ENCODE data around the gene CD2.
"Not testable (repeated sequence)": the region's sequence is repeated elsewhere in the genome, so short reads cannot be mapped to it uniquely, and the experiment has no call there.

Gene CD2

DNA sequence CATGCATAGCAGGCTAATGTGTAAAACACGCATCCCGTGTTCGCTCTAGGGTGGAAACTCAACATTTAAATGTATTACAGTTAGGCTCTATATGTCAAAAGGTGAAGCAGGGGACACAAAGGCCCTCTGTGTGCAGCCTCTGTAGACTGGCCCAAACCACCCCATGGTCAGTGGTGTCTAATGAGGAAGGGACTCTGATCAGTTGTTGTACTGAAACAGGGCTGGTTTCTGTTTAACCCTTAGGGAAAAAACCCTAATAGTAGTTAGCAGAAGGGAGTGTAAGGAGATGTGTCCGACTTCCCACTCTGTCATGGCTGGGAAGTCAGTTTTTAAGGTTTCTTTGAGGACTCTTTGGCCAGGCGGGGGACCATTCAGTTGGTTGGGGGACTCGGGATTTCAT, 21.5 kb upstream of the CD2 start:
- DNase-seq: no peak

DNA sequence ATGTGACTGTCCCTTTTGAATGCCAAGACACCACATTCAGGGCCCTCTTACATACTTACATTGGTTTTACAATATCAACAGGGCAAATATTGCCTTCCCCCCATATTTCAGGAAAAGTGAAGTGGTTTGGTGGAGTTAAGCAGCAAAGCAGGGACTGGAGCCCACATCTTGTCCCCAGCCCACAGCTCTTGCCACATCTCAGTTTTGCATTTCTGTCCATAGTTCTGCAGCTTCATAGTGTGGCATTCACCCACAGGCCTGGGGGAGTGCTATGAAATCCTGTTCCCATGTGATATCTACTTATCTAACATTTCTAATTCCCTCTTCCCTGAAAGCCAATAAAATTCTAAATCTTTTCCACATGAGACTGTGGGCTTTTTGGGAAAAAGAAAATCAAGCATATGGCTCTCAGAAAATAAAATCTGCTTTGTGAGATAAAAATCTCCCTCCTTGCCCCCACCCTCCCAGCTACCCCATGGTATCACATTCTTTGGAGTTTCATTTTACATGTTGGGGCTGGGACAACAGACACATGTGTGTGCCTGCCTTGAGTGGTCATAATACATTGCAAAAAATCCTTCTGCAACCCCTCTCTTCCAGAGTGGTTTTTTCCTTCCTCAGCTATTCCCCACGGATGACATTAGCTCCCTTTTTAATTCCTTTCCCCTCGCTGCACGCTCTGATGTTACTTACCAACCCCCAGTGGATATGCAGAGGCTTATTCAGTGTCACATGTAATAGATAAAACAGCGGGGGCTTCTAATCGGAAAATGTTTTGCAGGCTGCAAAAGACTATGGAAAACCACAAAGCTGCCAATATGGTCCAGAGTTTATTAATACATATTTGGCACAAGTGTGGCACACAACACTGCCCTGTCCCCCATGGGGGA, 20.5 kb upstream of the CD2 start:
- no peak for DNase-seq

DNA sequence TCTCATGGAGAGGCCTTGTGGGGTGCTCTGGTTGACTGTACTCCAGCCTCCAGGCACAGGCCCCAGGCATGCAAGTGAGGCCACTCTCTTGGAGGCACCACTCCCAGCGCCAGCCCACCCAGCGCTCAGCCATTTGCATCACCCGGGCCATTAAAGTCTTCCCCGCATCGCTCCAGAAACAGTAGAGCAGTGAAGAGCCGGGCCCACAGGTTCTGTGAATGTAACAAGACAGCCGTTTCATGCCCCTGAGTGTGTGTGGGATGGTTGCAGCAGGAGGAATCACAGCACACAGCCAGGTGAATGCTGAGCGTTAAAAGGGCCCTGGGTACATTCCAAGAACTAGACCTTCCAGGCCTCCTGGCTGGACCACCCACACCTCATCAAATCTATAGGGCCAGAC, 19.0 kb upstream of the CD2 start:
- no peak for DNase-seq

DNA sequence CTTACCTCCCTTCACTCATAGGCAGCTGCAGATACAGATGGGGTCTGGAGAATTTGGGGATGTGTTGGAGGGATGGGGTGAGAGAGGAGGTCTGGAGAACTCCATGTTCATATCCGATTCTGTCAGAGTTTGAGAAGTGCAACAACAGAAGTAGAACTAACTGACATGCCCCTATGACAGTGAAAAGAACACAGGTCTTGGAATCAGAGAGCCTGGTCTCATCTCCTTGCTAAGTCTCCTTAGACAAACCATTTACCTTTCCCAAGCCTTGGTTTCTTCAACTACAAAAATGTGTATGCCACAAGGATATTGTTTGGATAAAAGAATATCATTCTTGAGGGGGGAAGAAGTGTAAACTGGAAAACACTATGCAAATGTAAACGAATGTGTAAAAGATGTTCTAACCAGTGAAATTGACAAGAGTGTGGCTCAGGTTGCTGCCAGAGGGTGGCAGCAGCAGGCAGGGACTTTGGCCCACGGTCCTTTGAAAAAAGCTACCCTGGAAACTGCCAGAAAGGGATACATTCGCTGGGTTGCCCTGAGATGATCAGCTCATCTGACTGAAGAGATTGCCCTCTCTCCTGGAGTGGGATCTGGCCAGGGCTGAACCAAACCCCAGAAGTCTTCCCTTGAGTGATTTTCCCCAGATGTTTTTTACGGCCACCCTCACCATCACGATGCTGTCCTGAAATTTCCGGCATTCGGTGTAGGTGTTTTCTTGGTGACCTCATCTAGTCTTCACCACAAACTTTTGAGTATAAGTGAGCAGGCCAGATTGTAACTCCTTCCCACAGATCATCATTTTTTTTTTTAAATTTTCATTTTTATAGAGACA, 17.0 kb upstream of the CD2 start:
- DNase-seq: peak; percentile 39 to 57

DNA sequence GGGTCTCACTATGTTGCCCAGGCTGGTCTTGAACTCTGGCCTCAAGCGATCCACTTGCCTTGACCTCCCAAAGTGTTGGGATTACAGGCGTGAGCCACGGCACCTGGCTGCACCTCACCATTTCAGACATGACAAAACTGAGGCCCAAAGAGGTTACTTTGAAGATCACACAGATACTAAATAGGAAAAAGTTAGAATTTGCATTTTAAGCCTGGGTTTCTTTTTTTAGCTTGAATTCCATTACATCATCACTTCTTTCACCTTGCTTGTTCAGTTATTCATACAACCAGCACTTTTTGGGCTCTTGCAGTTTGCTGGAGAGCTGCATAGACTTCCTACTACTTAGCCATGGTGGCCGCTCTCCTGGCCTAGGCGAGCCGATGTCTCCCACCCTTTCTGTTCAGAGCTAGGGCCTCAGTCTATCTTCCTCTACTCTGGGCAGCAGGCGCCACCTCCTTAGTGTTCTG, 16.3 kb upstream of the CD2 start:
- DNase-seq: no peak

DNA sequence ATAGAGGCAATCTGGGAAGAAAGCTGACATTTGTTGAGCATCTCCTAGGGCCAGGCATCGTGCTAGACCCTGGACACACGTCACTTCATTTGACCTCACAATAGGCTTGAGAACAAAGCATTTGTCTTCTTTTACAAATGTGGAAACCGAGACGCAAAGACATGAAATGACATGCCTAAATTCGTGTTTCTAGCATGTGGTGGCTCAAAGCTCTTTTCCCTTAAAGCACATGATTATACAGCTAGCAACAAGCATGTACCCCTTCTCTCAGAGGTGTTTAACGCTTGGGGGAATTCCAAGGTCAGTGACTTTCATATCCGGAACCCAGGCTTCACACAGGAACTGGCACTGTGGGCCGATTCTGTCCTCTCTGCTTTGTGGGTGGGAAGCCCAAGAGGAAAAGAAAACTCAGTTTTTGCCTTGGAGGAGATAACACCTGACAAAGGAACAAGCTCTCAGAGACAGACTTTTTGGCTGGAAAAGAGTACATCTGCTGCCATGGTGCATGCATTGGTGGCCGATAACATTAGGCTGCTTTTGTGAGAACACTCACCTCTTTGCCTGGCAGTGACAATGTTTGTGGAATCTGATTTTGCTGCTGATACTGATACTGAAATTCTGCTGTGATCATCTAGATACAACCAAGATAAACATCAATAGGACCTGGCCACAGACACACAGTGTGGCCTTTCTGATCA, 15.4 kb upstream of the CD2 start:
- no peak for DNase-seq

DNA sequence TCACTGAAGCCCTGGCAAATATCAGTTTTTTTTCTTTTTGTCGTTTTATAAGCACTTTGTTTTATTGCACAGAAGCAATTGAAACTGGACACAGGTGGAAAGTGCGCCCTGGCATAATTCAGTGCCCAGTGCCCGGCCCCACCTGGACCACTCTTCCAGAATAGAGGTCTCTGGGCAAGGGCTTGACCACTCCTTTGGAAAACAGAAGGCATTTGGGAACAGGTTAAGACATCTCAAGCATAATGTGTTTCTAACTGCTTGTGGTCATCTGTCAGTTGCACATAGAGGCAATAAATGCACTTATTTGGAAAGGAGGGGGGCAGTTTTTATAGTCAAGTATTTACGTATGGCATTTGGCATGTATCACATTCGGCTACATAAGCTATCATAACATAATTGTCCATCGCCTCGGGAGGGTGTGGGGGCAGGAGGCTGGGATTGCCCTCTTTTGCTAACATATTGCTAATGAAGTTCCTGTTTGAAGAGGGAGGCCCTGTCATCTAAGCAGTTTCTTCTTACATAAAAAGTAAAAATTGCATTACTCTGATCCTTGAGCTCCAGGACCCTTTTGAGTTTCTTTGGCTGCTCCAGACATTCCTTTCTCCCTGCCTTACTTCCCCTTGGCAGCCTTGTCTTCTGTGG, 14.7 kb upstream of the CD2 start:
- no peak for DNase-seq

DNA sequence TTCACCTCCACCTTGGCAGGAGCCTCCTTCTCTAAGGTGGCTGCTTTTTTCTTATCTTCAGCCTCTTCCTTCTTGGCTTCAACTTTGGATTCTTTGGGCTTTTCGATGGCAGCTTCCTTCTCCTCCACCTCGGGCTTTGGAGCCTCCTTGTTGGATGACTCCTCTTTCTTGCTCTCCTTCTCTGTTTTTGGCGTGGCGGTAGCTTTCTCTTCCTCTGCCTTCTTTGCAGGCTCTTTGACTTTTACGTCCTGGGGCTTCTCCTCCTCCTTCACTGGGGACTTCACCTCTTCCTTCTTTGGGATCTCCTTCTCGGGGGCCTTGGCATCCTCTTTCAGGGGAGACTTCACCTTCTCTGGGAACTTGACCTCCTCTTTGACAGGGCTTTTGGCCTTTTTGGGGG, 13.9 kb upstream of the CD2 start:
- no peak for DNase-seq

DNA sequence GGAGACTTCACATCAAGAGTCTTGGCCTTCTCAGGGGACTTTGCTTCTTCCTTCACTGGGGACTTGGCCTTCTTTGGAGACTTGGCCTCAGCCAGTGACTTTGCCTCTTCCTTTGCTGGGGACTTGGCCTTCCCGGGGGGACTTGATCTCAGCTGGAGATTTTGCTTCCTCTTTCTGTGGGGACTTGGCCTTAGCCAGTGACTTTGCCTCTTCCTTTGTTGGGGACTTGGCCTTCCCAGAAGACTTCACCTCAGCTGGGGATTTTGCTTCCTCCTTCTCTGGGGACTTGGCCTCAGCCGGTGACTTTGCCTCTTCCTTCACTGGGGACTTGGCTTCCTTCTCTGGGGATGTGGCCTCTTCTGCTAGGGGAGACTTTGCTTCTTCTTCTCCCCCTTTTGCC, 13.5 kb upstream of the CD2 start:
- no peak for DNase-seq

DNA sequence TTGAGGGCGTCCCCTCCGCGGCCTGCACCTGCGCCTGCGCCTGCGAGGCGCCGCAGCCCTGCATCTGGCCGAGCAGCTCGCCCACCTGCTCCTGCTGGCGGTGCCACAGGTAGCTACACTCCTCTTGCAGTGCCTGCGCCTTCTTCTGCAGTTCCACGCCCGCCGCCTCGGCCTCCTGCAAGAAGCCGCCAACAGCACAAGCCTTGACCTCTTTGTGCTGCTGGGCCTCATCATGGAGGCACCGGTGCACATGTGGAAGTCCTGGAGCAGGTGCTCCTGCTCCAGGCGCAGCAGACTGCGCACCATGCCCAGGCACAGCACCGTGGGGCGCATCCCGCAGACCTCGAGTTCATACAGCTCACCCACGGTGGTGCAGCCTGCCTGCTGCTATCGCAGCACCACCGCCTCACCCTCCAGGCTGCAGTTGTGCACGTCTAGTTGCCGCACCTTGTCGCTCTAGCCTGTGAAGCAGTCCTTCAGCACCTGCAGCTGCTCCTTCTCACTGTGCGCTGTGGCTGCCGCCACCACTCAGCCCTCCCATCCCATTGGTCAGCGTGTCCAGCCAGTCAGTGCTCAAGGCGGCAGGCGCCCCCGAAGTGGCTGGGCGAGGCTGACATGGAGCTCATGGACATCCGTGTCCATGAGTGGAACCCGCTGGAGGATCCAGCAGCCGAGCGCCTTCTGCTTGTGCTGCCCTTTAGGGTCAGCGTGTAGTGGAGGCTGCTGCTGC, 12.2 kb upstream of the CD2 start:
- DNase-seq: no peak

DNA sequence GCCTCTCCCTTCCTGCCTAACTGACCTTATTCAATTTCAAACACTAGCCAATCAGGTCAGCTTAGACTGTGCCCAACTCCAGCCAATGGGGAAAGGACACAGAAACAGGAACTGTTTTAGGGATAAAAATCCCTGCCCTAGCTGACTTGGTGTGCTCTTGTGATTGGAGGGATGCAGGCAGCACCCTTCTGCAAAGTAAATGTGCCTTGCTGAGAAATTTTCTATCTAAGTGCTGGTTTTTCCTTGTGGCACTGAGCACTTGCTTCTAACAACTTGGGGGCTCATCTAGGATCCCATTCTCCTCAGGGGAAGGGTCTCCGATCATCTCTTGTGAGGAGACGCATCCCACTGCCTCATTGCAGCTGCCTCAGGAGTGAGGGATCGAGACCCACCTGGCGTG, 10.7 kb upstream of the CD2 start:
- no peak for DNase-seq

DNA sequence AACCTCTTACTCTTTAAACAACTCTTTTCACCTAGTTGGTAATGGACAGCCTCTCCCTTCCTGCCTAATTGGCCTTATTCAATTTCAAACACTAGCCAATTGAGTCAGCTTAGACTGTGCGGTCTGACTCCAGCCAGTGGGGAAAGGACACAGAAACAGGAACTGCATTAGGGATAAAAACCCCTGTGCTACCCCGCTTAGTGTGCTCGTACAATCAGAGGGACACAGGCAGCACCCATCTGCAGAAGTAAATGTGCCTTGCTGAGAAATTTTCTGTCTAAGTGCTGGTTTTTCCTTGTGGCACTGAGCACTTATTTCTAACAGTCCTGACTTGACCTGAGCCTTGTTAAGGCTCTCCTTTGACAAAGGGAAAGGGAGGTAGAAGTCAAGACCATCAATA, 6.0 kb upstream of the CD2 start:
- DNase-seq: no peak

DNA sequence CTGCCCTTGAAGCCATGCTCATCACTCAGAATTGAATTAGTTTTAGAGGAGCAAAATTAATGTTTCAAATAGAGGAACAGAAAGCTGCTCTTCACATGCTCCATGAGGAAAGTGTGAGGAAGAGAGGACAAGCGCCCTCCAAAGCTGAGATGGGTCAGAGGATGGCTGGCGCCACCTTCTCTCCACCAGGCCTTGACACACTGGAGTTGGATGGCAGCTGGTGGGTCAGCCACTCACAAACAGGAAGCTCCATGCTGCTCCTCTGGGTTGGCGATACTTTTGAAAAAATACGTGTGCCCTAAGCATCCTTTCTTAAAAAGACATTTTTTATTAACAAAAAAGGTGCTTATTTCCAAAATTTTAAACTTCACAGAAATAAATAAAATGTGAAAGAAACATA, 3.1 kb upstream of the CD2 start:
- no peak for DNase-seq

DNA sequence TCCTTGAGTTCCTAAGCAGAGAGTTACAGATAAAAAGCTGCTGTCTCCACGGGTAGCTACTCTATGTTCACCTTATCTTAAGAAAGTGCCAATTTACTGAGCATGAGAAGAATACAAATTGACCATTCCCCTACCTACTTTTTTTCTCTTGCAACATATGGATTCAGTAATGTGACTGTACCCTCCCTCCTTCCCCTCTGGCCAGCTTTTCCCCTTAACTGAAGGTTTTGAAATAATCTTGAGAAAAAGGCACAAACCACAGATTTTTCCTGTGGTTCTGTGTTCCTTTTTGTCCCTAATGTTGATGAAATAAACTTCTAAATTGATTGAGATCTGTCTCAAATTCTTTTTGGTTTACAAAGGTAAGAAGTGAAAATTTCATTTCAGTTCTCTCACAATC, 2.6 kb upstream of the CD2 start:
- DNase-seq: no peak

DNA sequence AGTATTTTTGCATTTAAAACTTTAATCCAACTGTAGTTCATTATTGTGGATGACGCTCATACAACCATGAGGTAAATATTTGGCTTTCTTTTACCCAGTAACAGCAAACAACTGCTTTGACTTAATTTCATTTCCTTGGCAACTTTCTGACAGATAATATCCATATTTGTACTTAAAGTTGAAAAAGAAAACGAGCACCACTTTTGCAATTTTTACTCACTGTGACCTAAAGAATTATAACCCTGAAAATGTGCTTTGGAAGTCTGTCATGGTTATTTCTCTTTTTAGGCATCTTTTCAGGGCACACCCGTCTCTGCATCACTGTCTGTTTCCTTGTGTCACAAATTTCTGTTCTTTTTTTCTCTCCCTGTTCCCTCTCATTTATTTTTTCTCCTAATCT, 918 bp upstream of the CD2 start:
- no peak for DNase-seq

DNA sequence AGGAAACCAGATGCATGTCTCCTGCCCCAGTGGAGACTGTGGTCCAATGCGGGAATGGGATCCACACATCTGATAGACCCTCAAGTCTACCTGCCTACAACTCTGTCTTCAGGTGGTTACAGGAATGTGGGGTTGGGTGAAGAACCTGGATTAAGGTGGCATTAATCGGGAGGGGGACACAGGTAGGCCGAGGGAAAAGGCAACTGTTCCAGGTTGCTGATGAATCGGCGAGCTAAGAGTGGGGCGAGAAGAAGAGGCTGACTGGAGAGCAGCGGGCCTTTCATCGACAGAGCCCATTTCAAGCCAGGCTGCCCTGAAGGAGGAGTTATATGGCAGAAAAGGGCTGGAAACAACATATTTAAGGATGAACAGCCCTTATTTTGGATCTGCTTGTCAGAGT, 836 bp downstream of the CD2 start:
- DNase-seq: no peak

DNA sequence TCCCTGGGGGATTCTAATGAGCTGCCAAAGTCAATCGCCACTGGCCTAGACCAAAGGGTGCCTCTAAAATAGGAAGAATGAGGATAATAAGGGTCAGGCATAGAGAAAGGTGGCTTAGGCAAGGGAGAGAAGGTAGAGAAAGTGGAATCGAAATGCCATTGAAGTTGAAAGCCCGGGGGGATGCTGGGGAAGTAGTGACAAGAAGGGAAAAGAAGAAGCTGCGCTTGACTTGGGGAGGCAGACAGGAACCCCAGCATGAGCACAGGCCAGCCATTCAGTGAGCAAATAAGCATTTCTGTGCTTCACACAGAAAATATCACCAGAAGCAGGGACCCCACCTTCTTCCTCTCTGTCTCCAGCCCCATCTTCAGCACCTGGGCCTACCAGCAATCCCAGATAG, 1.5 kb downstream of the CD2 start:
- DNase-seq: no peak

DNA sequence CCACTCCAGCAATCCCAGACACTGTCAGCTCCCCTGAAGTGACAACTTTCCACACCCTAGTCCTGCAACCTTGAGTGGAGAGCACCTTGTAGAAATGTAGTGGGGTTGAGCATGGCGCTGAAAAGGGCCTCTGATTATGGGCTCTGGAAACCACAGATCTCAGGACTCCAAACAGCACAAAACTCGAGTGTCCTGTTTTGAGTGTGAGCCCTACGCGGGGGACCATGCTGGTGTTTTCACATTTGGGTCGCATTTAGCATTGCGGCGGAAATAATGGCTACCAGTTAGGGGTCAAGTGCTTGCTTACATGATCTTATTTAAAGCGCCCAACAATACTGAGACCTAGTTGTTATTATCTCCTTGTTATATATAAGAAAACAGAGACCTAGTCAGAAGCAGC, 1.9 kb downstream of the CD2 start:
- DNase-seq: not testable (repeated sequence)

DNA sequence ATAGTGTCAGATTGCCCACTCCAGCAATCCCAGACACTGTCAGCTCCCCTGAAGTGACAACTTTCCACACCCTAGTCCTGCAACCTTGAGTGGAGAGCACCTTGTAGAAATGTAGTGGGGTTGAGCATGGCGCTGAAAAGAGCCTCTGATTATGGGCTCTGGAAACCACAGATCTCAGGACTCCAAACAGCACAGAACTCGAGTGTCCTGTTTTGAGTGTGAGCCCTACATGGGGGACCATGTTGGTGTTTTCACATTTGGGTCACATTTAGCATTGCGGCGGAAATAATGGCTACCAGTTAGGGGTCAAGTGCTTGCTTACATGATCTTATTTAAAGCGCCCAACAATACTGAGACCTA, 4.2 kb downstream of the CD2 start:
- not testable (repeated sequence) for DNase-seq

DNA sequence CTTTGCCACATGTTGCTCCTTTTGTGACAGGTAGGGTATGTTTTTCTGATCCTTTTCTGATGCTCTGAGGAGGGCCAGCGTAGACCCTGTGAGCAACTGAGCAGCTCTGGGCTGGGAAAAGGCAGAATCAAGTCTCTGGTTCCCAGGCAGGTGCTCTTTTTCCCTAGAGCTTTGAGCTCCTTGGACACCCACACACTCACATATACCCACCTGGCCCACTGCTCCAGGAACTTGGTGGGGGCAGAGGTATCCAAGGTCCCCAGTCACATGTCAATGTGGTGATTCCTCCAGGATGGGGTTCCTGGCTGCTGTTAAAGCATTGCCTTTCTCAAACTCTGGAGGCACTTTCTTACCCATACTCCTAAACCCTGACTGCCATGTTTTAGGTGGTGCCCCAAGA, 5.4 kb downstream of the CD2 start:
- no peak for DNase-seq

DNA sequence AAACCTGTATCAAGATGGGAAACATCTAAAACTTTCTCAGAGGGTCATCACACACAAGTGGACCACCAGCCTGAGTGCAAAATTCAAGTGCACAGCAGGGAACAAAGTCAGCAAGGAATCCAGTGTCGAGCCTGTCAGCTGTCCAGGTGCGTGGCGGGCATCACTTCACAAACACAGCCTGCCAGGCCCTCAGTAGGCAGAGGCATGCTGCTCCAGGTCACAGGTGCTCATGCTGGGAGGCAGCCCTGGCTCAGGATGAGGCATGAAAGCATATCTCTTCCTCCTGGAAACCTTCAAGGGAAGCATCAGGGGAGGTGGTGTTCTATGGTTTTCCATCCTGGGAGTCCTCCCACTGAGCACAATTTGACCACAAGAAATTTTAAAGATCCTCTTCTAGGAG, 6.3 kb downstream of the CD2 start:
- no peak for DNase-seq

DNA sequence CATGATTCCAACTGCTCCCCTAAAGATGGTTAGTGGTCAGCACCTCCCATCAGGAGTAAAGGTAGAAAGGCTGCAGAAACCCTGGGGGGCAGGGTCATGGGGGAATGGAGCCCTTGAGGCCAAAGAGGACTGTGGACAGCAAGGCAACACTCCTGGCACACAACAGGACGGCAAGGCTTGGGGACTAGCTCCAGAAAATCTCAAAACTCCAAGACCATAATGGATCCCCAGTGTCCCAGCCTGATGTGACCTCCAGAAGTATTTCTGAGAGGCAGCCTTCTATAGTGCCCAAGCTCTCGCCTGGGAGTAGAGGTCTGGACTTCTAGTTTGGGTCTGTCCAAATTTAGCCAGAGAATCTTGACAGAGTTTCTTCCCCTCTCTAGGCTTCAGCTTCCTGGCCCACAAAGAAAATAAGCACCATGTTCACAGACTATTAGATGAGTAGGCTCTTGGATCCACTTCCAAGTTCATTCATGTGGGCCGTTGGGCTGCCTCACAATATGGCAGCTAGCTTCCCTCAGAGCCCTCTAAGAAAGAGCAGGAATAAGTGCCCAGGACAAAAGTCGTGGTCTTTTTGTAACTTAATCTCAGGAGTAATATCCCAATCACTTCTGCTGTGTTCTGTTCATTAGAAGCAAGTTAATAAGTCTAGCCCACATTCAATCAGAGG, 6.9 kb downstream of the CD2 start:
- DNase-seq: no peak

Measured in NCI-H2081 (cell line).